ENCODE results near the gene S1PR4. TPM values are rescaled to one million over a fixed set of nuclear protein-coding genes. Genes with fewer than 3 reads are reported as not detected.
A peak's percentile ranks its signal among the peaks of the same experiment; 100 is the strongest.

S1PR4 gene
- not detected in 2 replicates for total RNA-seq (2014; rRNA removed; shearing (Covaris generic))

DNA sequence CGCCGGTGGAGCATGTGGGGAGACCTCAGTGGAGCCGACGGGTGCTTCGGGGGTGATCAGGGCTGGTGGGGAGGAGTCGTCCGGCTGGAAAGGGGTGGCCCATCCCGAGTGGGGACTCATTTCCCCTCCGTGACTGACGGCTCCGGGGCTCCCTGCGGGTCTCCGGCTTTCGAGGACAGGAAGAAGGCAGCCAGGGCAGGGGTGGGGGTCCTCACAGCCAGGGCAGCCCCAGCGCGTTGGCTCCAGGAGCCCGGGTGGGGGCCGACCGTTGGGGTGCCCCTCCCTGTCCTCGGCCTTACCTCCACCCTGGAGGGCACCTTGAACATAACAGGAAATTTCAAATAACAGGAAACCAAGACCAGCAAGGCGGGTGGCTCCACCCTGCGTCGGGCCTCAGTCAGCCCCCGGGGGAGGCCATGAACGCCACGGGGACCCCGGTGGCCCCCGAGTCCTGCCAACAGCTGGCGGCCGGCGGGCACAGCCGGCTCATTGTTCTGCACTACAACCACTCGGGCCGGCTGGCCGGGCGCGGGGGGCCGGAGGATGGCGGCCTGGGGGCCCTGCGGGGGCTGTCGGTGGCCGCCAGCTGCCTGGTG, at the start of gene S1PR4:
TSS of gene S1PR4 (plus strand) at position 393 of the 596 bp plus-strand sequence. CDS start at position 417, 24 bp downstream.
- no peak for DNase-seq (ENCODE audit: low read depth)

DNA sequence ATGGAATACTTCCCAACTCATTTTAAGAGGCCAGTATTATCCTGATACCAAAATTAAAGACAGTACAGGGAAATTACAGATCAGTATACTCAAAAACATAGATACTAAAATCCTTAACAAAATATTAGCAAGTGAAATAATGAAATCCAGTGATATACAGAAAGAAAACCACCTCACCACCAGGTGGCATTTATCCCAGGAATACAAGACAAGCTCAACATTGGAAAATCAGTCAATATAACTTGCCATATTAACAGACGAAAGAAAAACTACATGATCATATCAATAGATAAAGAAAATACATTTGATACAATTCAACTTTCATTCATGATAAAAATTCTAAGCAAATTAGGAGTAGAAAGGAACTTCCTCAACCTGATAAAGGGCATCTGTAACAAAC, 49.5 kb upstream of the S1PR4 start:
- peak; percentile 58 for DNase-seq (ENCODE audit: low read depth)

GRCh38 chr19:3131168-3131567, 47.4 kb upstream of the S1PR4 start:
- DNase-seq (ENCODE audit: low read depth) = no peak

DNA sequence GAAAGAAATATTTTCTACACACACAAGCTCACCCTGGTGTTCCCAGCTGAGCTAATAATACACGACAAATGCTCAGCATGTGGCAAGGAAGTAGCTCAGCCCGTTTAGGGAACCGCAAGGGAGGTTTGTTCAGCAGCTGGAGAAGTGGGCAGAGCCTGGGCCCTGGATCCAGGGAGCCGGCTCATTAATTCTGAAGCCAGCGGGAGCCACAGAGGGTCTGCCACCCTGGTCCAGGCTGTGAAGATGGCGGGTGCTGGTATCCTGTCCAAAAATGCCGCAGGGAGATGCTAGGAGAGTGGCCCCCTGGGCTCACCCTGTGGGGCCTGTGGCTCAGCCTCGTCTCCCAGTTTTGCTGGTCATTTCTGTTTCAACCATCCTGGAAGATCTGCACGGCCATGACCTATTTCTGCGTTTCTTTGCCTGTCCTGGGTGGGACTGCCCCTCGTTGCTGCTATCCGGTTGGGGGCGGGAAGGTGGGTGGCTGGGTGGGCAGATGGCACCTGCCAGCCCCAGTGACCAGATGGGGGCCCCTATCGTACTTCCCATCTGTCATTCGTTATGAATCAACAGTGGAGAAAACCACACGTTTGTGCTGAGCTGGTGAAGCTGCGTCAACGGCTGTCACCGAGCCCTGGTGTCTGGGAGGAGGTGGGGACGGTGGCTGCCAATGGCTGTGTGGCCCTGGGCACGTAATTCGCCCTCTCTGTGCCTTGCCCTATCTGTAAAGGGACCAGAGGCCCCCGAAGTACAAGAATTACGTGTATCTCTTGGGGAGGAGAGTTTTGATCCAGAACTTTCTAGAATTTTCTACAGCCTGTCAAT, 45.4 kb upstream of the S1PR4 start:
- peak; percentile 77 for DNase-seq (ENCODE audit: low read depth)

- DNase-seq (ENCODE audit: low read depth) = no peak
Observed at GRCh38 chr19:3133793-3134116, 44.8 kb upstream of the S1PR4 start.

- no peak for DNase-seq (ENCODE audit: low read depth)
Observed at GRCh38 chr19:3135961-3136683, 42.4 kb upstream of the S1PR4 start, which contains the start of gene GNA15. Gene GNA15, plus strand, starts transcription at chr19:3136033. Its CDS starts 418 bp downstream, at chr19:3136451.

DNA sequence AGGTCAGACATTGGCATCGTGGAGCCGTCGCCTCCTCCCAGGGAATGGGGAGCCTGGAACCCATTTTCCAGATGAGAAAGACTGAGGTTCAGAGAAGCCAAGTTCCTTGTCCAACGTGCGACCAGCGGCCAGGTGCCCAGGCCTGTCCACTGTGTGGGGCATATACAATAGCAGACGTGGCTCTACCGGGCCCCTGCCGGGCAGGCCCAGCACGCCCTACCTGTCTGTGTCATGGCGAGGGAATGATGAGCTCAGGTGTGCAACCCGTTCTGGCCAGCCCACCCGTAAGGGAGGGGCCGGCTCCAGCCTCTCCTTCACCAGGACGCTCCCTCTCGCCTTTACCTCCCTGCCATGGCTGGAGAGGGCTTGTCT, 41.9 kb upstream of the S1PR4 start:
- DNase-seq (ENCODE audit: low read depth) = no peak

DNA sequence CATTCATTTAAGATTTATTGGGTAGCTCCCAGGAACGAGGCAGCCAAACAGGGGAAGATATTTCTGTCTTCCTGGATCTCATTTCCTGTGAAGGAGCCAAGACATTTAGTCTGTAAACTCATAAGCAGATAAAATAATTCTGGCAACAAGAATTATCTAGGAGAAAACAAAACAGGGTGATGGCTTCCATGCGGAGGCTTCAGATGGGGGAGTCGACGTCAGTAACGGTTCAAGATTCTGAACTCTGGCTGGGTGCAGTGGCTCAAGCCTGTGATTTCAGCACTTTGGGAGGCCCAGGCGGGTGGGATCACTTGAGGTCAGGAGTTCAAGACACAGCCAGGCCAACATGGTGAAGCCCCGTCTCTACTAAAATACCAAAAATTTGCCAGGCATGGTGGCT, 41.5 kb upstream of the S1PR4 start:
- DNase-seq (ENCODE audit: low read depth) = no peak

- no peak for DNase-seq (ENCODE audit: low read depth)
Observed at GRCh38 chr19:3138268-3138667, 40.3 kb upstream of the S1PR4 start.

DNA sequence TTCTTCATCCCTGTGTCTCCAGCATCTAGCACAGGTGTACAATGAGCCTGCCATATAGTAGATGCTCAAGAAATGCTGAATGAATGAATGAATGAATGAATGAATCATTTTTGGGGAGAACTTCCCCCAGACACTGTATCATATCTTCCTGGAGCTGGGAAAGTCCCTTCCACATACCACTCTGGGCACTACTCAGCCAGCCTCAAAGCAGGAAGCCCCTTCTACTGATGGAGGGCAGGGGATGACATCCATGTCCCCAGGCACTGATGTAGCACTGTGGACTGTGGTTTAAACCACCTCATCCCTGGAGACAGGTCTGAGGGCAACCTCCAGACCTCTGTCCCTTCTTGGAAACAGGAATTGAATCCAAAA, 37.9 kb upstream of the S1PR4 start:
- DNase-seq (ENCODE audit: low read depth) = peak; percentile 60

DNA sequence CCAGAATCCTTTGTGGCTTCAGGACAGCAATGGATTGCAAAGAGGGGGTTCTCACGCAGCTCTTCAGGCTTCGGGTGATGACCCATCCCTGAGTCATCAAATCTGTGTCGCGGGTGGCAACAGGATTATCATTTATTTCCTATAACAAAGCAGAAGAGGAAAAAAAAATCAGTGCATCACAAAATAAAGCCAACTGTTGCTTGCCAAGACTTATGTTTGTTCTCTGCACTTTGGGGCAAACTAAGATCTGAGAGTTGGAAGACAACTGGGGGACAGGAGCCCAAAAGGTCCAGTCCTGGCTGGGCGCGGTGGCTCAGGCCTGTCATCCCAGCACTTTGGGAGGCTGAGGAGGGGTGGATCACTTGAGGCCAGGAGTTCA, 36.3 kb upstream of the S1PR4 start:
- peak; percentile 95 for DNase-seq (ENCODE audit: low read depth)

DNA sequence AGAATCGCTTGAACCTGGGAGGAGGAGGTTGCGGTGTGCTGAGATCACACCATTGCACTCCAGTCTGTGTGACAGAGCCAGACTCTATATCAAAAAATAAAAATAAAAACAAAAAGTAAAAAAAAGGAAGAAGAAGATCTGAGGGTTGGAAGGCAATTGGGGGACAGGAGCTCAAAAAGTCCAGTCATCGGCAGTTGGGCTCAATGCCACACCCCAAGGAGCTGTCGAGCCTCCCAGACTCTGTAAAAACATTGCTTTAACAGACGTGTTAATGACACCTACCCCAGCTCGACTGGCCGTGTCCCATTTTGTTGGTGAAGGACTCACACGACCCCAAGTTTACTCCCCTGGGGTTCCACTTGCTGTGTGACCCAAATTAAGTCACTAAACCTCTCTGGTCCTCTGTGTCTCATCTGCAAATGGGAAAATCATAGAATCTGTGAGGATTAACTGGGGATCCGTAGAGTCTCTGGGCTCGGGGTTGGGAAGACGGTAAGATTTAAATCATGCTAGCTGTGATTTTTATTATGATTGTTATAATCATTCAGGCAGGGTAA, 35.7 kb upstream of the S1PR4 start:
- DNase-seq (ENCODE audit: low read depth) = peak; percentile 20

DNA sequence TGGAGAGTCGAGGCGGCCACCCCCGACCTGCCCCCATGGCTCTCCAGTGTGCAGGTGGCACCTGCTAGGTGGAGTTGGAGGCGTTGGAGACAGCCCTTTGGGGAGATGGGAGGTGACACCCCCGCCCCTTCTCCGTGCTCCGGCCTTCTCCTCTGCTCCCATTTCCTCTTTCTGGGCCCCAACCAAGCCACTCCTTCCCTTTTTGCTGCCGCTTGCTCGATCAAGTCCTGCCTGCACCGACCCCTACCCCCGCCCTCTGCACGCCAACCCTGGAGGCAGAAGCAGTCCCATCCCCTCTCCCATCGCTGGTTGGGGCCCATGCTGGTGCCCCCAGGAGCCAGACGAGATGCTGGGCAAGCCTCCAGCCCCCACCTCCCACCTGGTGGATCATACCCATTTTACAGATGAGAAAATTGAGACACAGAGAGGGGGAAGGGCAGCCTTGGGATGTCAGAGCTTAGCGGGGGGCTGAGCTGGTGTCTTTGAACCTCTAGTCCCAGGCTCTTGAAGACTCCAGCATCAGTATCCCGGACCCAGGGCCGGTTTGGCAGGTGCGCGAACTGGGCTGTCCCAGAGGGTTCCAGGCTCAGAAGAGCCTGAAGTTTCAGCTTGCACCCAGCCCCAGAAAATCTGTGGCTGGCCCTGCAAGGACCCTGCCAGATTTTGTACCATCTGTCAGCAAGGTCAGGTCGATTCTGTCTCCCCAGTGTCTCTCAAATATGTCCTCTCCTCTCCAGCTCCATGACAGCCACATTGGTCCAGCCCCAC, 32.5 kb upstream of the S1PR4 start:
- no peak for DNase-seq (ENCODE audit: low read depth)

DNA sequence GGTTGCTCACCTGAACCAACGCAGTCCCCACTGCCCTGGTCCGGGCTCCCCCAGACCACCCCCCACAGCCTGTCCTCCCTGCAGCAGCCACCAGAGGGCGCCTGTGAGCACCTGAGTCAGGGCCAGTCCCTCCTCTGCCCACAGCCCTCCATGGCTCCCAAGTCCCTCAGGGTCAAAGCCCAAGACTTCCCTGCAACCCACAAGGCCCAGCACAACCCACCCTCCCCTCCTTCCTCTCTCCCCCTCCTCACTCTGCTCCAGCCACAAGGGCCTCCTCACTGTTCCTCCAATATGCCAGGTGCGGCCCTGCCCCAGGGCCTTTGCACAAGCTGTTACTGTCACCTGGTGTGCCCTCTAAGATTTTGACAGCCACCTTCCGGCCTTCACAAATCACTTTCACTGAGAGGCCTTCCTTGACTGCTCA, 31.9 kb upstream of the S1PR4 start:
- no peak for DNase-seq (ENCODE audit: low read depth)

DNA sequence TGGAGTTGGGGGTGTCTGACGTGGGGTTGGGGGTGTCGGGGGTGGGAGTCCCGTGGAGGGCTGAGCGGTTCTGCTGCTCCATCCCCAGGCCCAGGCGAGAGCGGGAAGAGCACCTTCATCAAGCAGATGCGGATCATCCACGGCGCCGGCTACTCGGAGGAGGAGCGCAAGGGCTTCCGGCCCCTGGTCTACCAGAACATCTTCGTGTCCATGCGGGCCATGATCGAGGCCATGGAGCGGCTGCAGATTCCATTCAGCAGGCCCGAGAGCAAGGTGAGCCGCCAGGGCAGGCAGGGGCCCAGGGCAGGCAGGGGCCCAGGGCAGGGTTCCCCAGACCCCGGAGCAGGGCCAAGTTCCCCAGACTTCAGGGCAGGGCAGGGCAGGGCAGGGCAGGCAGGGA, 30.1 kb upstream of the S1PR4 start:
- no peak for DNase-seq (ENCODE audit: low read depth)

GRCh38 chr19:3149089-3149488, 29.5 kb upstream of the S1PR4 start:
- DNase-seq (ENCODE audit: low read depth) = no peak

GRCh38 chr19:3149526-3150505, 28.8 kb upstream of the S1PR4 start:
- no peak for DNase-seq (ENCODE audit: low read depth)

GRCh38 chr19:3150739-3151329, 27.7 kb upstream of the S1PR4 start:
- no peak for DNase-seq (ENCODE audit: low read depth)

DNA sequence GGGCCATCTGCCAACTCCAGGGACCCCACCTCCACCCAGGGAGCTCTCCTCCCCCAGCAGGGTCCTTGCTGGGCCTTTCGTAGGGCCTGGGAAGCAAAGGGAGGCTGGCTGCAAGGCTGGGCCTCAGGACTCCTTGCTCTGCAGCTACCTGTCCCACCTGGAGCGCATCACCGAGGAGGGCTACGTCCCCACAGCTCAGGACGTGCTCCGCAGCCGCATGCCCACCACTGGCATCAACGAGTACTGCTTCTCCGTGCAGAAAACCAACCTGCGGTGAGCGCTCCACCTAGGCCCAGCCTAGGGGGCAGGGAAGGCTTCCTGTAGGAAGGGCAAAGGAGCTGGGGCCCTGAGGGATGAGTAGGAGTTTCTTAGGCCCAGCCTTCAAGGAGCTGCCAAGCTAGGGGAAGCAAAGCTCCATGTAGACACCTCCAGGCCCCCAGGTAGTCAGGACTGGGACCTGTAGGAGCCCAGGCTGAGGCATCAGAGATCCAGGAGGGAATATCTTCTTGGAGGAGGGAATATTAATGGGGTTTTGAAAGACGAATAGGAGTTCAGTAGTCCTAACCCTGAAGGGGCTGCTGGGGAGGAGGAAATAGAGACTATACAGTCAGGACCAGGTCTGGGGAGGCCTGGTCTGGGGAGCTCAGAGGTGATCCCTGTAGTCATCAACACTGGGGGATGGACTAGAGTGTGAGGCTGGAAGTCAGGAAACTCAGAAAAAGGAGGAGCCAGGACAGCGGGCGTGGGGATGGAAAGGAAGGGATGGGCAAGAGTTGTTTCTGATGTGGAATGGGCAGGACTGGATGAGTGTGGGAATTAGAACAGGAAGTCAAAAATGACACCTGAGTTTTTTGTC, 26.8 kb upstream of the S1PR4 start:
- peak; percentile 61 for DNase-seq (ENCODE audit: low read depth)
